ENCODE results near the gene L3MBTL3. TPM values are rescaled to one million over a fixed set of nuclear protein-coding genes. Genes with fewer than 3 reads are reported as not detected.
A peak's percentile ranks its signal among the peaks of the same experiment; 100 is the strongest.
"Not testable (repeated sequence)": the region's sequence is repeated elsewhere in the genome, so short reads cannot be mapped to it uniquely, and the experiment has no call there.

L3MBTL3 gene
- total RNA-seq, 1 experiment from 2014 or later = 14.3 TPM

GRCh38 chr6:130143709-130144108 lies 125.3 kb downstream of the L3MBTL3 start:
- H3K4me1 Mint-ChIP-seq (ENCODE audit: low read depth, unreplicated experiment) = peaks cover 6% of the 10 kb centered on the region
- no peaks in the 10 kb centered on the region for H3K9me3 Mint-ChIP-seq (ENCODE audit: unreplicated experiment)
- H3K4me3 ChIP-seq (ENCODE audit: low read depth, low read length) = no peak overlapping the region
- no peaks in the 10 kb centered on the region for H3K27me3 ChIP-seq (replicated peaks; ENCODE audit: control insufficient read depth, insufficient read depth, low read length)
- H3K27ac Mint-ChIP-seq (ENCODE audit: unreplicated experiment) = no peak overlapping the region
- intact Hi-C loops (cut with micrococcal nuclease; ENCODE audit: unreplicated experiment) = no loop called here
- no peak for DNase-seq
- H3K4me3 Mint-ChIP-seq (ENCODE audit: unreplicated experiment) = no peak overlapping the region
- H3K36me3 Mint-ChIP-seq (ENCODE audit: insufficient read depth, unreplicated experiment) = peaks cover 4% of the 10 kb centered on the region
- CTCF ChIA-PET = no interaction called here
- BruUV-seq (replicated peaks) = no TSS peak
- H3K36me3 ChIP-seq (ENCODE audit: control insufficient read depth, insufficient read depth, low read length) = no peaks in the 10 kb centered on the region
- POLR2A ChIA-PET = no interaction called here
- TF ChIP-seq CTCF (IDR thresholded peaks at IDR 0.05; ENCODE audit: insufficient read depth in 1 of 2, low read depth in 1 of 2, low read length in 1 of 2, severe bottlenecking in 1 of 2, unreplicated experiment in 1 of 2) = no peak
- no peaks in the 10 kb centered on the region for H3K9me3 ChIP-seq
- peaks cover 7% of the 10 kb centered on the region for H3K4me1 ChIP-seq
- no peaks in the 10 kb centered on the region for H3K27me3 Mint-ChIP-seq (ENCODE audit: insufficient read depth, unreplicated experiment)

DNA sequence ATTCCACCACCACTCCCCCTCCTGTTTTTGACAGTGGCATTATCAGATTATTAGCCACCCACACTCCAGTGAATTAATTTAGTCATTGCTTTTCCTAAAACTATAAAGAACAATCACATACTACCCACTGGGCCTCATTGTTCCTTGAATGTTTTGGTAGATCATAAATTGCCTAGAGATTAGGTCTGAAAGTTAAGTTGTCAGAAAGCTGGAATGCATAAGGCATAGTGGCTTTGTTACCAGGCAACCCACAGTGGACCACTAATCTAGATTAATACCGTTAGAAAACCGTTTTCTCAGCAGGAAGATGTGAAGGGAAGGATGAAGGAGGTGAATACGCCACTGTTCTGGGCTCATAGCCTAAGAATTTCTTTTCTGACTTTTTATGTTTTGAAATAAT lies 128.7 kb downstream of the L3MBTL3 start:
- no peaks in the 10 kb centered on the region for H3K36me3 ChIP-seq (ENCODE audit: control insufficient read depth, insufficient read depth, low read length)

GRCh38 chr6:130148181-130148580 lies 129.8 kb downstream of the L3MBTL3 start:
- no peak overlapping the region for H3K27ac Mint-ChIP-seq (ENCODE audit: unreplicated experiment)
- no TSS peak for BruUV-seq (replicated peaks)
- TF ChIP-seq CTCF (IDR thresholded peaks at IDR 0.05; ENCODE audit: insufficient read depth in 1 of 2, low read depth in 1 of 2, low read length in 1 of 2, severe bottlenecking in 1 of 2, unreplicated experiment in 1 of 2) = peak in 1 of 2 experiments; percentile 10
- no peaks in the 10 kb centered on the region for H3K27me3 Mint-ChIP-seq (ENCODE audit: insufficient read depth, unreplicated experiment)
- CTCF ChIA-PET = no interaction called here
- DNase-seq = no peak
- POLR2A ChIA-PET = no interaction called here
- no peak overlapping the region for H3K4me3 Mint-ChIP-seq (ENCODE audit: unreplicated experiment)
- H3K27me3 ChIP-seq (replicated peaks; ENCODE audit: control insufficient read depth, insufficient read depth, low read length) = no peaks in the 10 kb centered on the region
- H3K4me3 ChIP-seq (ENCODE audit: low read depth, low read length) = no peak overlapping the region
- H3K4me1 ChIP-seq = no peaks in the 10 kb centered on the region
- H3K9me3 Mint-ChIP-seq (ENCODE audit: unreplicated experiment) = no peaks in the 10 kb centered on the region
- no peaks in the 10 kb centered on the region for H3K36me3 ChIP-seq (ENCODE audit: control insufficient read depth, insufficient read depth, low read length)
- no peaks in the 10 kb centered on the region for H3K9me3 ChIP-seq
- intact Hi-C loops (cut with micrococcal nuclease; ENCODE audit: unreplicated experiment) = no loop called here
- H3K4me1 Mint-ChIP-seq (ENCODE audit: low read depth, unreplicated experiment) = no peaks in the 10 kb centered on the region
- H3K36me3 Mint-ChIP-seq (ENCODE audit: insufficient read depth, unreplicated experiment) = no peaks in the 10 kb centered on the region

More for the DNA sequence above, 128.7 kb downstream of the L3MBTL3 start:
- no peak for DNase-seq
- H3K4me1 Mint-ChIP-seq (ENCODE audit: low read depth, unreplicated experiment) = no peaks in the 10 kb centered on the region
- H3K4me3 Mint-ChIP-seq (ENCODE audit: unreplicated experiment) = no peak overlapping the region
- no peaks in the 10 kb centered on the region for H3K4me1 ChIP-seq
- no peaks in the 10 kb centered on the region for H3K27me3 ChIP-seq (replicated peaks; ENCODE audit: control insufficient read depth, insufficient read depth, low read length)
- TF ChIP-seq CTCF (IDR thresholded peaks at IDR 0.05; ENCODE audit: insufficient read depth in 1 of 2, low read depth in 1 of 2, low read length in 1 of 2, severe bottlenecking in 1 of 2, unreplicated experiment in 1 of 2) = no peak
- ChIA-PET POLR2A (no interaction called here), CTCF (no interaction called here)
- no peak overlapping the region for H3K4me3 ChIP-seq (ENCODE audit: low read depth, low read length)
- no peaks in the 10 kb centered on the region for H3K9me3 ChIP-seq
- intact Hi-C loops (cut with micrococcal nuclease; ENCODE audit: unreplicated experiment) = no loop called here
- H3K9me3 Mint-ChIP-seq (ENCODE audit: unreplicated experiment) = no peaks in the 10 kb centered on the region
- no peaks in the 10 kb centered on the region for H3K36me3 Mint-ChIP-seq (ENCODE audit: insufficient read depth, unreplicated experiment)
- no peak overlapping the region for H3K27ac Mint-ChIP-seq (ENCODE audit: unreplicated experiment)
- BruUV-seq (replicated peaks) = no TSS peak
- no peaks in the 10 kb centered on the region for H3K27me3 Mint-ChIP-seq (ENCODE audit: insufficient read depth, unreplicated experiment)

GRCh38 chr6:130149016-130149415 lies 130.6 kb downstream of the L3MBTL3 start:
- BruUV-seq (replicated peaks); CTCF ChIA-PET: not testable (repeated sequence)

More at GRCh38 chr6:130149016-130149415, 130.6 kb downstream of the L3MBTL3 start:
- H3K36me3 Mint-ChIP-seq (ENCODE audit: insufficient read depth, unreplicated experiment); H3K9me3 Mint-ChIP-seq (ENCODE audit: unreplicated experiment); H3K4me1 ChIP-seq; H3K4me1 Mint-ChIP-seq (ENCODE audit: low read depth, unreplicated experiment); intact Hi-C loops (cut with micrococcal nuclease; ENCODE audit: unreplicated experiment); H3K4me3 ChIP-seq (ENCODE audit: low read depth, low read length); H3K9me3 ChIP-seq; H3K27me3 Mint-ChIP-seq (ENCODE audit: insufficient read depth, unreplicated experiment); H3K4me3 Mint-ChIP-seq (ENCODE audit: unreplicated experiment); H3K36me3 ChIP-seq (ENCODE audit: control insufficient read depth, insufficient read depth, low read length); H3K27me3 ChIP-seq (replicated peaks; ENCODE audit: control insufficient read depth, insufficient read depth, low read length); H3K27ac Mint-ChIP-seq (ENCODE audit: unreplicated experiment); DNase-seq; POLR2A ChIA-PET: not testable (repeated sequence)

Data from Caco-2 (cell line).